B cell (primary cell): ENCODE data around the gene CFAP54. TPM values are rescaled to one million over a fixed set of nuclear protein-coding genes. Genes with fewer than 3 reads are reported as not detected.

Experiments
- ATAC-seq: fragments of 200-7000 bp; cut with Tn5 transposase; one replicate; pipeline ENCODE4 v1.10.0; 2021; ENCODE audit warnings: low read depth, mild to moderate bottlenecking, moderate number of reproducible peaks, moderate library complexity
- CTCF ChIA-PET: fragments of 350-600 bp; sonication (Branson Sonifier 250); formaldehyde crosslinking; loops from one replicate; lab custom pipeline; 2021; ENCODE audit warnings: antibody characterized with exemption, inconsistent platforms; lab: Charles Lee
- POLR2A ChIA-PET: fragments of 350-600 bp; sonication (Branson Sonifier 250); formaldehyde crosslinking; loops from one replicate; lab custom pipeline; 2021; ENCODE audit warnings: antibody characterized with exemption; lab: Charles Lee
- DNase-seq: peaks from one replicate; pipeline ENCODE4 v3.0.0; 2013
- H2AFZ ChIP-seq: 2 replicates; pipeline ENCODE4 v1.6.1; 2012; ENCODE audit warnings: mild to moderate bottlenecking, low read depth, low read length; ENCODE audit not compliant: insufficient read depth, poor library complexity, severe bottlenecking
- H3K27ac ChIP-seq, 2 donors: 1 replicate in 1 of 2; 2 replicates in 1 of 2; pipeline ENCODE4 v1.5.1; 2012 to 2013; ENCODE audit warnings: low read length in 2 of 2, mild to moderate bottlenecking in 2 of 2, moderate library complexity in 1 of 2
- H3K27me3 ChIP-seq, 4 experiments: fragments of 200-600 bp in 1 of 4; sonication (generic) in 1 of 4; replicated peaks in 1 of 4; 1 replicate in 2 of 4; 2 replicates in 2 of 4; pipeline versions ENCODE4 v1.6.1 to v1.7.0; 2013 to 2016; ENCODE audit warnings: low read length in 3 of 4, mild to moderate bottlenecking in 2 of 4, mixed read lengths in 1 of 4, moderate library complexity in 1 of 4; ENCODE audit not compliant: insufficient read depth in 4 of 4, control insufficient read depth in 3 of 4; ENCODE audit errors: control extremely low read depth in 1 of 4
- H3K36me3 ChIP-seq, 2 experiments: replicated peaks in 1 of 2; 1 replicate in 1 of 2; 2 replicates in 1 of 2; pipeline versions ENCODE4 v1.6.1 to v1.7.1; 2013; ENCODE audit warnings: low read length in 1 of 2; ENCODE audit not compliant: insufficient read depth in 2 of 2, control insufficient read depth in 1 of 2; ENCODE audit errors: control extremely low read depth in 1 of 2, extremely low read depth in 1 of 2
- H3K4me1 ChIP-seq, 2 donors: fragments of 200-600 bp in 1 of 2; sonication (generic) in 1 of 2; 1 replicate in 1 of 2; 2 replicates in 1 of 2; pipeline versions ENCODE4 v1.5.1 to v1.6.1; 2013 to 2017; ENCODE audit warnings: low read length in 2 of 2; ENCODE audit not compliant: control insufficient read depth in 2 of 2, insufficient read depth in 2 of 2
- H3K4me2 ChIP-seq: replicated peaks from 2 replicates; pipeline ENCODE3; 2012; ENCODE audit warnings: mild to moderate bottlenecking, low read depth, low read length; ENCODE audit not compliant: poor library complexity, severe bottlenecking
- H3K4me3 ChIP-seq, 5 experiments: fragments of 200-600 bp in 1 of 5; sonication (generic) in 1 of 5; 1 replicate in 3 of 5; 2 replicates in 2 of 5; pipeline versions ENCODE4 v1.5.1 to v1.7.0; 2011 to 2016; ENCODE audit warnings: low read length in 4 of 5, mild to moderate bottlenecking in 4 of 5, low read depth in 2 of 5, control low read depth in 1 of 5, moderate library complexity in 1 of 5; ENCODE audit not compliant: insufficient read depth in 1 of 5; ENCODE audit errors: control extremely low read depth in 1 of 5, extremely low read depth in 1 of 5
- H3K79me2 ChIP-seq: fragments of 200-600 bp; sonication (generic); one replicate; pipeline ENCODE4 v1.6.0; 2016; ENCODE audit warnings: low read length; ENCODE audit not compliant: control insufficient read depth, insufficient read depth
- H3K9ac ChIP-seq: fragments of 200-600 bp; sonication (generic); 2 replicates; pipeline ENCODE4 v1.6.1; 2017; ENCODE audit warnings: mild to moderate bottlenecking, low read length, moderate library complexity
- H3K9me3 ChIP-seq, 3 donors: one replicate each; pipeline versions ENCODE4 v1.6.1 to v1.7.1; 2013; ENCODE audit warnings: low read length in 2 of 3; ENCODE audit not compliant: control insufficient read depth in 2 of 3, insufficient read depth in 1 of 3; ENCODE audit errors: control extremely low read depth in 1 of 3
- H4K20me1 ChIP-seq: 2 replicates; pipeline ENCODE4 v1.6.0; 2012; ENCODE audit warnings: mild to moderate bottlenecking, low read length; ENCODE audit not compliant: insufficient read depth, control insufficient read depth, poor library complexity, severe bottlenecking
- H3K27ac Mint-ChIP-seq: one replicate; pipeline ENCODE4 v1.8.0; 2021; ENCODE audit warnings: mixed read lengths
- H3K27me3 Mint-ChIP-seq: one replicate; pipeline ENCODE4 v1.8.0; 2021; ENCODE audit warnings: mixed read lengths
- H3K4me1 Mint-ChIP-seq: one replicate; pipeline ENCODE4 v1.8.0; 2021; ENCODE audit warnings: mixed read lengths
- H3K4me3 Mint-ChIP-seq: one replicate; pipeline ENCODE4 v1.8.0; 2021; ENCODE audit warnings: mixed read lengths
- H3K9me3 Mint-ChIP-seq: one replicate; pipeline ENCODE4 v1.8.0; 2022; ENCODE audit warnings: mixed read lengths; ENCODE audit not compliant: insufficient read depth
- EZH2 ChIP-seq: IDR thresholded peaks from 2 replicates; pipeline ENCODE4 v1.6.1; 2012; ENCODE audit warnings: borderline replicate concordance, low read depth, mild to moderate bottlenecking, moderate library complexity, low read length; ENCODE audit not compliant: insufficient read depth, poor library complexity, severe bottlenecking
- WGBS: methylation state at CpG from one replicate; pipeline ENCODE4 v1.1.5; 2013; ENCODE audit warnings: missing lambda C conversion rate; ENCODE audit not compliant: insufficient coverage; 5-methylcytosine and 5-hydroxymethylcytosine counted together
- intact Hi-C: fragments of 100-400 bp; cut with micrococcal nuclease; formaldehyde crosslinking; loops from one replicate; pipeline ENCODE4 v1.10.0; 2022
- polyA plus RNA-seq: library from polyadenylated mRNA; depleted of rRNA; stranded (reverse); fragments of >200 nt; gene quantifications from 2 replicates; pipeline ENCODE4 v1.2.3, GENCODE V29; 2012
- total RNA-seq, 2 donors: library from RNA; stranded (reverse); fragments of 120-200 nt in 1 of 2; gene quantifications; 1 replicate in 1 of 2; 2 replicates in 1 of 2; pipeline versions ENCODE4 v1.2.3 to v1.2.4, GENCODE V29; 2013 to 2022
- TF ChIP-seq, protein P1 (sequence below): fragments of 200-600 bp; IDR thresholded peaks from one replicate; pipeline ENCODE4 v1.8.0; 2022; ENCODE audit warnings: antibody characterized with exemption, mild to moderate bottlenecking

Gene CFAP54
- total and polyA plus RNA-seq, 2 donors (not counting 1 experiment from before 2014, with no cell fraction given): 0.12 to 0.76 TPM

DNA sequence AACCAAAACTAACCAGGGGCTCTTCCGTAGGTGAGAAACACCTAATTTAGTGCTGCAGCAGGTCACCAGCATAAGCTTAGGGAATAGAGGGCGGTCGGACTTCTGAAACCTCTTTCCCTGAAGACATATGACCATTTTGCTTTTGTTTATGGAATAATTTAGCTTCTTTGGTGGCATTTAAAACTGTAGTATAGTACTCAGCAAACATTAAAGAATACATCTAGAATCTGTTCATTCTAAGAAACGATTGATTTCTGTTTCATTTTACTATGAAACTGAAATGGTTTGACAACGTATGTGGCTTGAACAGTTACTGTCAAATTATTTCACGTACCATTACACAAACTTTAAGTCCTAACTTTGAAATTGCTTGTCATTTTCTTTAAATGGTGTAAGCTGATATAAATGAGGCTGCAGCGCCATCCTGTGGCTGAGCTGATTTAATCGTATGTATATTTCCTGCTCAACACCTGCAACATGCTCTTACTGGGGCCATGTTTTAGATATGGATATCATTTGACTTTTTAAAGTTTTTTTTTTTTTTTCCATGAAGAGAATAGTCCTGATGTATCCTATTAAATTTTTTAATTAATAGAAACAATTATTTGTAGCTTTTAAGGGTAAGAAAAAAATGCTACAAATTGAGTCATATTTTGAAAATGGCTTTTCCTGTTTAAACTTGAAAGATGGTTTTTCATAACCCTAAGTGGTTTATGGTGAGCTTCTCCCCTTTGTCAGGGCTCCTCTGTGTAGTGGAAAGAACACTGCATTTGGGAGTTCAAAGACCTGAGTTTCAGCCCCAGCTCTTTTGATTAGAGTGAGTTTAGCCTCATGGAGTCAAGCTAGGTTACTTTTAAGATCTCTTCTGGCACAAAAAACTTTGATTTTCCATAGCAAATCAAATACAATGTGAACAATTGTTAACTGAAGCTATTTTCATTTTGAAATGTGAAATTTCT is 27.4 kb downstream of the CFAP54 start:
- Histone ChIP-seq H4K20me1 (no peaks in the 10 kb centered on the region), H3K36me3 (no peaks in the 10 kb centered on the region), H3K4me2 (peak overlapping the region; percentile 38), H3K79me2 (no peaks in the 10 kb centered on the region), H3K9ac (peak overlapping the region; percentile 34), H3K4me3 (peak overlapping the region in 1 of 5 experiments; percentile 22), H3K4me1 (peaks cover 14 to 16% of the 10 kb centered on the region in 2 donors), H3K27me3 (no peaks in the 10 kb centered on the region), H2AFZ (no peak overlapping the region), H3K27ac (no peak overlapping the region), H3K9me3 (no peaks in the 10 kb centered on the region)
- intact Hi-C loops: loop anchor here (1.0 to 10.0 kb wide), 7 partner anchors 27 to 1400 kb away; partner anchors contain the start of gene CFAP54
- H3K27me3 Mint-ChIP-seq: no peaks in the 10 kb centered on the region
- POLR2A ChIA-PET: interaction anchor here (0.6 to 1.8 kb wide), 2 partner anchors 117 to 1414 kb away, joined by 6 to 13 read pairs; partner anchors contain the start of gene CDK17
- H3K4me1 Mint-ChIP-seq: peaks cover 21% of the 10 kb centered on the region
- CTCF ChIA-PET: interaction anchor here (0.5 to 5.9 kb wide), 62 partner anchors 9 to 1400 kb away, joined by 3 to 79 read pairs (median 4); partner anchors contain the start of genes CDK17 and CFAP54
- ATAC-seq (peak; percentile 65), DNase-seq (peak; percentile 87)
- WGBS: no CpG with 5 or more reads among the region's 8 CpGs
- H3K9me3 Mint-ChIP-seq: no peaks in the 10 kb centered on the region
- no peak overlapping the region for H3K27ac Mint-ChIP-seq
- H3K4me3 Mint-ChIP-seq: no peak overlapping the region
- no peak for TF ChIP-seq EZH2
- TF ChIP-seq, protein P1, sequence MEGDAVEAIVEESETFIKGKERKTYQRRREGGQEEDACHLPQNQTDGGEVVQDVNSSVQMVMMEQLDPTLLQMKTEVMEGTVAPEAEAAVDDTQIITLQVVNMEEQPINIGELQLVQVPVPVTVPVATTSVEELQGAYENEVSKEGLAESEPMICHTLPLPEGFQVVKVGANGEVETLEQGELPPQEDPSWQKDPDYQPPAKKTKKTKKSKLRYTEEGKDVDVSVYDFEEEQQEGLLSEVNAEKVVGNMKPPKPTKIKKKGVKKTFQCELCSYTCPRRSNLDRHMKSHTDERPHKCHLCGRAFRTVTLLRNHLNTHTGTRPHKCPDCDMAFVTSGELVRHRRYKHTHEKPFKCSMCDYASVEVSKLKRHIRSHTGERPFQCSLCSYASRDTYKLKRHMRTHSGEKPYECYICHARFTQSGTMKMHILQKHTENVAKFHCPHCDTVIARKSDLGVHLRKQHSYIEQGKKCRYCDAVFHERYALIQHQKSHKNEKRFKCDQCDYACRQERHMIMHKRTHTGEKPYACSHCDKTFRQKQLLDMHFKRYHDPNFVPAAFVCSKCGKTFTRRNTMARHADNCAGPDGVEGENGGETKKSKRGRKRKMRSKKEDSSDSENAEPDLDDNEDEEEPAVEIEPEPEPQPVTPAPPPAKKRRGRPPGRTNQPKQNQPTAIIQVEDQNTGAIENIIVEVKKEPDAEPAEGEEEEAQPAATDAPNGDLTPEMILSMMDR: peak; percentile 84

DNA sequence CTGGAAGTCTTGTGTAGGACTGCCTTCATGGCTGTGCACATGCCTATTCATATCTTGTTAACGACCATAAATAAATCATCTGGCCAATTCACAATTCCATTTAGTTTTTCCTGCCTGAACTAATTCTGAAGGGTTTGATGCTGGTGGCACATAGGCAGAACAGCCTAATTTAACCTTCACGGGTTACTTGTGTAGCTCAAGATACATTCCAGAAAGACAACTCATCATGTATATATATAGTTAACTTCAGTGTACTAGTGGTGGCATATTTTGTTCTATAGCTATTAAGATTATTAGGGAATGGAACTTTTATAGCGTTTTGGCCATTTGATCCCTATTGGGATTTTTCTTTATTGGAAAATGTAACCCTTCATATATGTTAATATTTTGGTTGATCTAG is 31.4 kb downstream of the CFAP54 start:
- intact Hi-C loops: no loop called here
- no CpG with 5 or more reads among the region's 3 CpGs for WGBS
- no peak for ATAC-seq
- Histone ChIP-seq H2AFZ (no peak overlapping the region), H3K27ac (no peak overlapping the region), H3K36me3 (no peaks in the 10 kb centered on the region), H3K27me3 (no peaks in the 10 kb centered on the region), H3K9me3 (no peaks in the 10 kb centered on the region), H3K4me1 (peaks cover 3 to 5% of the 10 kb centered on the region in 2 donors), H3K79me2 (no peaks in the 10 kb centered on the region), H3K9ac (no peak overlapping the region), H3K4me2 (no peak overlapping the region), H3K4me3 (no peak overlapping the region), H4K20me1 (no peaks in the 10 kb centered on the region)
- H3K4me1 Mint-ChIP-seq: peaks cover 6% of the 10 kb centered on the region
- ChIA-PET POLR2A (no interaction called here), CTCF (interaction anchor here (0.5 to 5.9 kb wide), 4 partner anchors 17 to 533 kb away, joined by 3 to 79 read pairs (median 3); no protein-coding TSS in a partner anchor)
- no peak overlapping the region for H3K4me3 Mint-ChIP-seq
- DNase-seq: no peak
- TF ChIP-seq EZH2: no peak
- TF ChIP-seq, protein P1: no peak
- no peak overlapping the region for H3K27ac Mint-ChIP-seq
- no peaks in the 10 kb centered on the region for H3K27me3 Mint-ChIP-seq
- no peaks in the 10 kb centered on the region for H3K9me3 Mint-ChIP-seq
